Fibroblast of lung (primary cell): ENCODE measurements around the gene PCDH9. TPM values are rescaled to one million over a fixed set of nuclear protein-coding genes. Genes with fewer than 3 reads are reported as not detected.

ENCODE experiments used
- DNase-seq, 2 donors: peaks; one replicate each; pipeline versions ENCODE4 v3.0.0 to v3.0.0-alpha.2; 2010; ENCODE audit warnings: low read depth in 2 of 2
- H2AFZ ChIP-seq: 2 replicates; pipeline ENCODE4 v1.5.1; 2012; ENCODE audit warnings: low read length, control low read depth, inconsistent platforms
- H3K27ac ChIP-seq: 2 replicates; pipeline ENCODE4 v1.5.1; 2011; ENCODE audit warnings: low read length, control low read depth; ENCODE audit not compliant: insufficient read depth
- H3K27me3 ChIP-seq: 2 replicates; pipeline ENCODE4 v1.5.1; 2011; ENCODE audit warnings: mild to moderate bottlenecking, low read length; ENCODE audit not compliant: control insufficient read depth, insufficient read depth
- H3K36me3 ChIP-seq: 2 replicates; pipeline ENCODE4 v1.5.1; 2011; ENCODE audit warnings: low read length; ENCODE audit not compliant: control insufficient read depth, insufficient read depth
- H3K4me1 ChIP-seq: 2 replicates; pipeline ENCODE4 v1.5.1; 2011; ENCODE audit warnings: low read length; ENCODE audit not compliant: control insufficient read depth, insufficient read depth; ENCODE audit errors: extremely low read depth
- H3K4me2 ChIP-seq: 2 replicates; pipeline ENCODE4 v1.5.1; 2011; ENCODE audit warnings: low read length, control low read depth; ENCODE audit not compliant: insufficient read depth; ENCODE audit errors: extremely low read depth
- H3K4me3 ChIP-seq, 4 experiments: fragments of 200-600 bp in 1 of 4; sonication (generic) in 1 of 4; replicated peaks in 1 of 4; 2 replicates each; pipeline ENCODE4 v1.5.1; 2011 to 2016; ENCODE audit warnings: low read length in 4 of 4, low read depth in 3 of 4, mild to moderate bottlenecking in 3 of 4, control low read depth in 2 of 4, inconsistent platforms in 1 of 4, mixed read lengths in 1 of 4; ENCODE audit not compliant: insufficient read depth in 1 of 4; ENCODE audit errors: control extremely low read depth in 1 of 4
- H3K79me2 ChIP-seq: 2 replicates; pipeline ENCODE4 v1.5.1; 2012; ENCODE audit warnings: mild to moderate bottlenecking, low read length, inconsistent platforms; ENCODE audit not compliant: control insufficient read depth, insufficient read depth
- H3K9ac ChIP-seq: 2 replicates; pipeline ENCODE4 v1.5.1; 2011; ENCODE audit warnings: mild to moderate bottlenecking, low read length, control low read depth; ENCODE audit not compliant: insufficient read depth
- H3K9me3 ChIP-seq: 2 replicates; pipeline ENCODE4 v1.5.1; 2012; ENCODE audit warnings: low read depth, low read length; ENCODE audit not compliant: control insufficient read depth, insufficient read depth
- H4K20me1 ChIP-seq: 2 replicates; pipeline ENCODE4 v1.5.1; 2011; ENCODE audit warnings: low read length; ENCODE audit not compliant: control insufficient read depth, insufficient read depth; ENCODE audit errors: extremely low read depth
- EZH2 ChIP-seq: IDR thresholded peaks from 2 replicates; pipeline ENCODE4 v1.5.1; 2012; ENCODE audit warnings: low read length, control low read depth, mild to moderate bottlenecking; ENCODE audit errors: missing control alignments
- polyA plus RNA-seq, 2 donors: library from polyadenylated mRNA; depleted of rRNA in 1 of 2; stranded (reverse) in 1 of 2; unstranded in 1 of 2; fragments of >200 nt; gene quantifications; 2 replicates each; pipeline ENCODE4 v1.2.1, GENCODE V29; 2011 to 2012; ENCODE audit warnings: missing spikeins in 1 of 2
- total RNA-seq: library from RNA; depleted of rRNA; stranded (reverse); fragments of >200 nt; gene quantifications from 2 replicates; pipeline ENCODE4 v1.2.1, GENCODE V29; 2014
- TF ChIP-seq, protein P1 (sequence below), 2 donors: IDR thresholded peaks in 1 of 2; conservative IDR thresholded peaks in 1 of 2; 1 replicate in 1 of 2; 2 replicates in 1 of 2; pipeline ENCODE4 v1.5.1; 2011 to 2012; ENCODE audit warnings: low read length in 2 of 2, control low read depth in 1 of 2, inconsistent platforms in 1 of 2, low read depth in 1 of 2, mild to moderate bottlenecking in 1 of 2

PCDH9 gene
- total and polyA plus RNA-seq, 2 donors (not counting 1 experiment from before 2014, with no cell fraction given): 0.50 to 0.67 TPM

- Histone ChIP-seq H3K27me3 (no peaks in the 10 kb centered on the region), H2AFZ (no peak overlapping the region), H3K9me3 (no peaks in the 10 kb centered on the region), H3K4me2 (no peak overlapping the region), H4K20me1 (no peaks in the 10 kb centered on the region), H3K79me2 (no peaks in the 10 kb centered on the region), H3K9ac (no peak overlapping the region), H3K4me1 (no peaks in the 10 kb centered on the region), H3K4me3 (no peak overlapping the region), H3K36me3 (no peaks in the 10 kb centered on the region), H3K27ac (no peak overlapping the region)
- TF ChIP-seq, protein P1, sequence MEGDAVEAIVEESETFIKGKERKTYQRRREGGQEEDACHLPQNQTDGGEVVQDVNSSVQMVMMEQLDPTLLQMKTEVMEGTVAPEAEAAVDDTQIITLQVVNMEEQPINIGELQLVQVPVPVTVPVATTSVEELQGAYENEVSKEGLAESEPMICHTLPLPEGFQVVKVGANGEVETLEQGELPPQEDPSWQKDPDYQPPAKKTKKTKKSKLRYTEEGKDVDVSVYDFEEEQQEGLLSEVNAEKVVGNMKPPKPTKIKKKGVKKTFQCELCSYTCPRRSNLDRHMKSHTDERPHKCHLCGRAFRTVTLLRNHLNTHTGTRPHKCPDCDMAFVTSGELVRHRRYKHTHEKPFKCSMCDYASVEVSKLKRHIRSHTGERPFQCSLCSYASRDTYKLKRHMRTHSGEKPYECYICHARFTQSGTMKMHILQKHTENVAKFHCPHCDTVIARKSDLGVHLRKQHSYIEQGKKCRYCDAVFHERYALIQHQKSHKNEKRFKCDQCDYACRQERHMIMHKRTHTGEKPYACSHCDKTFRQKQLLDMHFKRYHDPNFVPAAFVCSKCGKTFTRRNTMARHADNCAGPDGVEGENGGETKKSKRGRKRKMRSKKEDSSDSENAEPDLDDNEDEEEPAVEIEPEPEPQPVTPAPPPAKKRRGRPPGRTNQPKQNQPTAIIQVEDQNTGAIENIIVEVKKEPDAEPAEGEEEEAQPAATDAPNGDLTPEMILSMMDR (conservative IDR thresholded peaks at IDR 0.05 in 1 of 2, IDR thresholded peaks at IDR 0.05 in 1 of 2; ENCODE audit: low read depth in 1 of 2, low read length in 2 of 2): no peak
- no peak for DNase-seq
Observed at GRCh38 chr13:67122251-67122650, 107.9 kb downstream of the PCDH9 start.

DNA sequence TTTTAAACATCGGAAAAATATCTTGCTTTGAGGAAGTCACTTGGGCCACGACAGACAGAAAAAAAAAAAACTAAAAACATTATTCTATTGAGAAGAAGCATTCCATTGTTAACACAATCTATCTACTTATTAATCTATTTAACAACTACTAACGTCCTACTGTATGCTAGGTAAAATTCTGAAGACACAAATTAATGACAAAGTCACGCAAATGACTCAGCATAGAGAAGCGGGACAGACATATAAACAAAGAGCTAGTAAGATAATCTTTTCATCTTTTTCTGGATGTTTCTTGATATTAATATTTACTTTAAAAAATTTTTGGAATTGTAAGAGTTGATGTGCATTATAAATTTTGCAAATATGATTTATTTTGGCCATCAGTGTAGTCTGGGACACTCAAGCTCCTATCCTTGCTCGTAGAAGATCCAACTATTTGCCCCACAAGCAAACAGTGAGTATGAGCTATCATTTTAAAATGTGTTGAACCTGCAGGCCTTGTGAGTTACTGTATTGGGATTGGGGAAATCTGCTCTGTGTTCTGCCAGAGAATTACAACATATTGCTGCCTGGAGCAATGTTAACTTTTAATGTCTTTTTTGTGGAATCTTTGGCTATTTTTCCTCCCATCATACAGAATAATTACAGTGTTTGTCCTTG is 109.1 kb downstream of the PCDH9 start:
- no peak overlapping the region for H2AFZ ChIP-seq
- TF ChIP-seq, protein P1 (conservative IDR thresholded peaks at IDR 0.05 in 1 of 2, IDR thresholded peaks at IDR 0.05 in 1 of 2; ENCODE audit: low read depth in 1 of 2, low read length in 2 of 2): no peak
- no peak for TF ChIP-seq EZH2
- H3K36me3 ChIP-seq: no peaks in the 10 kb centered on the region
- H3K9ac ChIP-seq: no peak overlapping the region
- peak; percentile 39 to 64 for DNase-seq
- H3K9me3 ChIP-seq: no peaks in the 10 kb centered on the region
- no peaks in the 10 kb centered on the region for H3K79me2 ChIP-seq
- H4K20me1 ChIP-seq: no peaks in the 10 kb centered on the region
- no peak overlapping the region for H3K4me3 ChIP-seq
- no peaks in the 10 kb centered on the region for H3K27me3 ChIP-seq
- no peak overlapping the region for H3K27ac ChIP-seq
- H3K4me2 ChIP-seq: no peak overlapping the region
- no peaks in the 10 kb centered on the region for H3K4me1 ChIP-seq

DNA sequence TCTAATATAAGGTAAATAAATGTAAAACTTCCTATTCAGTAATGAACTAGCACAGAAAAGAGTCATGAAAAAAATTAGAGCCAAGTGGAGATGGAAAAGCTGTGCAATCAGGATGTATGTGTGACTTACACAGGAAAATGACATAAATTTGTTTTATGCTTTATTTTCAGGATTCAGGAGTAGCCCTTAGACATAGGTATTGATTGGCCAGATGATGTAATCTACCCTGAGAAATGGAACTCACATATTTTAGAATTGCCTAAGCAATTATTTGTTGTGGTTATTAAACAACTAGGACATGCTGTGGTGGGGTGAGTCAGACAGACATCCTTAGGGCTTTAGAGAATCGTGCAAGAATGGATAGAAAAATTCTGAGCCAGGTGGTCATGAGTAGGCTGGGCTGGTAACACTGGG is 110.6 kb downstream of the PCDH9 start:
- H3K27ac ChIP-seq: no peak overlapping the region
- H3K4me1 ChIP-seq: no peaks in the 10 kb centered on the region
- no peaks in the 10 kb centered on the region for H3K9me3 ChIP-seq

More for the DNA sequence above, 110.6 kb downstream of the PCDH9 start:
- Histone ChIP-seq H3K9ac (no peak overlapping the region), H3K27me3 (no peaks in the 10 kb centered on the region), H3K4me3 (no peak overlapping the region), H3K36me3 (no peaks in the 10 kb centered on the region), H3K79me2 (no peaks in the 10 kb centered on the region), H4K20me1 (no peaks in the 10 kb centered on the region), H2AFZ (no peak overlapping the region), H3K4me2 (no peak overlapping the region)
- TF ChIP-seq EZH2: no peak
- TF ChIP-seq, protein P1 (conservative IDR thresholded peaks at IDR 0.05 in 1 of 2, IDR thresholded peaks at IDR 0.05 in 1 of 2; ENCODE audit: low read depth in 1 of 2, low read length in 2 of 2): no peak
- peak; percentile 87 to 96 for DNase-seq
